ENCODE results near the gene BAIAP2. TPM values are rescaled to one million over a fixed set of nuclear protein-coding genes. Genes with fewer than 3 reads are reported as not detected.

The BAIAP2 gene
- total and polyA plus RNA-seq, 2 donors (not counting 3 experiments of a cell fraction or from before 2014, with no cell fraction given) = 12.3 to 18.6 TPM

GRCh38 chr17:81166033-81166492 lies 131.1 kb downstream of the BAIAP2 start, which contains the start of gene AATK:
Gene AATK (minus strand): TSS chr17:81166221. CDS start chr17:81165992, 229 bp downstream.
- H3K36me3 ChIP-seq (ENCODE audit: control insufficient read depth in 2 of 2, extremely low read depth in 1 of 2, insufficient read depth in 2 of 2, low read length in 2 of 2) = no peaks in the 10 kb centered on the region
- no peak within 1 kb of the TSS for H2AFZ ChIP-seq (ENCODE audit: low read depth, low read length)
- no TSS peak for BruUV-seq (replicated peaks)
- H3K9me1 ChIP-seq (replicated peaks; ENCODE audit: control insufficient read depth, extremely low read depth, insufficient read depth, low read length) = no peaks in the 10 kb centered on the region
- FAIRE-seq = no peak
- ChIA-PET CTCF (no interaction called here), POLR2A (no interaction called here)
- H3K9ac ChIP-seq (replicated peaks; ENCODE audit: extremely low read depth, insufficient read depth, low read length) = no peak within 1 kb of the TSS
- H3K4me3 ChIP-seq (replicated peaks in 1 of 3; ENCODE audit: insufficient read depth in 1 of 3, low read depth in 1 of 3, low read length in 3 of 3) = no peak within 1 kb of the TSS
- H3K4me2 ChIP-seq (ENCODE audit: insufficient read depth, low read length) = no peak within 1 kb of the TSS
- no peaks in the 10 kb centered on the region for H4K20me1 ChIP-seq (replicated peaks; ENCODE audit: control insufficient read depth, extremely low read depth, insufficient read depth, low read length)
- H3K27me3 ChIP-seq (ENCODE audit: control insufficient read depth in 2 of 2, insufficient read depth in 2 of 2, low read length in 2 of 2) = peaks cover 5 to 6% of the 10 kb centered on the region in 2 experiments
- DNase-seq (ENCODE audit: low read depth, low spot score) = no peak
- intact Hi-C loops (cut with micrococcal nuclease) = no loop called here
- dilution Hi-C loops (cut with MboI; ENCODE audit: extremely low pct_ligation_motif_present, low sequenced_read_pairs) = no loop called here
- H3K27ac ChIP-seq (ENCODE audit: insufficient read depth, low read depth, low read length) = no peak within 1 kb of the TSS
- H3K9me3 ChIP-seq (replicated peaks; ENCODE audit: control insufficient read depth, insufficient read depth, low read length) = no peaks in the 10 kb centered on the region
- H3K4me1 ChIP-seq (ENCODE audit: control insufficient read depth, extremely low read depth, insufficient read depth, low read length) = no peaks in the 10 kb centered on the region
- TF ChIP-seq MAX (IDR thresholded peaks at IDR 0.05; ENCODE audit: insufficient read depth, insufficient read length) (no peak), POLR2AphosphoS5 (IDR thresholded peaks at IDR 0.05; ENCODE audit: insufficient read depth, low read depth, low read length) (no peak), POLR2A (IDR thresholded peaks at IDR 0.05; ENCODE audit: low read depth, low read length) (no peak), FOS (IDR thresholded peaks at IDR 0.05; ENCODE audit: borderline replicate concordance, insufficient read depth, low read length) (no peak), EZH2 (IDR thresholded peaks at IDR 0.05; ENCODE audit: borderline replicate concordance, low read depth, low read length, severe bottlenecking) (no peak), JUN (IDR thresholded peaks at IDR 0.05; ENCODE audit: borderline replicate concordance, insufficient read depth, insufficient read length, low read depth) (no peak), MYC (IDR thresholded peaks at IDR 0.05; ENCODE audit: low read depth, low read length) (no peak)
- TF ChIP-seq, protein P1, sequence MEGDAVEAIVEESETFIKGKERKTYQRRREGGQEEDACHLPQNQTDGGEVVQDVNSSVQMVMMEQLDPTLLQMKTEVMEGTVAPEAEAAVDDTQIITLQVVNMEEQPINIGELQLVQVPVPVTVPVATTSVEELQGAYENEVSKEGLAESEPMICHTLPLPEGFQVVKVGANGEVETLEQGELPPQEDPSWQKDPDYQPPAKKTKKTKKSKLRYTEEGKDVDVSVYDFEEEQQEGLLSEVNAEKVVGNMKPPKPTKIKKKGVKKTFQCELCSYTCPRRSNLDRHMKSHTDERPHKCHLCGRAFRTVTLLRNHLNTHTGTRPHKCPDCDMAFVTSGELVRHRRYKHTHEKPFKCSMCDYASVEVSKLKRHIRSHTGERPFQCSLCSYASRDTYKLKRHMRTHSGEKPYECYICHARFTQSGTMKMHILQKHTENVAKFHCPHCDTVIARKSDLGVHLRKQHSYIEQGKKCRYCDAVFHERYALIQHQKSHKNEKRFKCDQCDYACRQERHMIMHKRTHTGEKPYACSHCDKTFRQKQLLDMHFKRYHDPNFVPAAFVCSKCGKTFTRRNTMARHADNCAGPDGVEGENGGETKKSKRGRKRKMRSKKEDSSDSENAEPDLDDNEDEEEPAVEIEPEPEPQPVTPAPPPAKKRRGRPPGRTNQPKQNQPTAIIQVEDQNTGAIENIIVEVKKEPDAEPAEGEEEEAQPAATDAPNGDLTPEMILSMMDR (IDR thresholded peaks at IDR 0.05; ENCODE audit: extremely low read depth in 1 of 2, insufficient read depth in 1 of 2, low read depth in 1 of 2, low read length in 2 of 2) = no peak
- no peaks in the 10 kb centered on the region for H3K79me2 ChIP-seq (ENCODE audit: control insufficient read depth, insufficient read depth, low read length)

MicroRNA genes within 50 kb of the gene (microRNA counts, 767-probe panel; counts per million panel counts)
- microRNA hsa-miR-1250 = 723 counts per million, percentile 96 among the panel's probes with 10 or more counts
- microRNA hsa-miR-338-3p = 723 counts per million, percentile 96 among the panel's probes with 10 or more counts
- microRNA hsa-miR-338-5p = 723 counts per million, percentile 96 among the panel's probes with 10 or more counts
- 723 counts per million, percentile 96 among the panel's probes with 10 or more counts for microRNA hsa-miR-657

Small RNA genes lying within 50 kb of the gene (microRNA-seq; reads per million reads assigned to microRNA genes)
- gene MIR1250 (ENCODE audit: borderline number of aligned reads, borderline replicate concordance) = not detected
- not detected for gene MIR3065 (ENCODE audit: borderline number of aligned reads, borderline replicate concordance)
- gene MIR338 (ENCODE audit: borderline number of aligned reads, borderline replicate concordance) = not detected
- not detected for gene MIR657 (ENCODE audit: borderline number of aligned reads, borderline replicate concordance)

Small RNA genes lying within 50 kb of the gene (small RNA-seq; reads per million reads assigned to genes)
- gene MIR1250 (ENCODE audit: insufficient read depth, insufficient read length, low read depth, low replicate concordance) (not detected), gene MIR3065 (ENCODE audit: insufficient read depth, insufficient read length, low read depth, low replicate concordance) (not detected), gene MIR657 (ENCODE audit: insufficient read depth, insufficient read length, low read depth, low replicate concordance) (not detected)

Other genes starting within 250 kb of the BAIAP2 start
- gene CHMP6, start 43.3 kb upstream of the BAIAP2 start, total RNA-seq = 42.5 and 42.6 TPM in 2 replicates
- gene CHMP6, start 43.3 kb upstream of the BAIAP2 start, polyA plus RNA-seq = 48.5 and 59.9 TPM in 2 replicates
- gene PVALEF, start 130.4 kb downstream of the BAIAP2 start, total RNA-seq = not detected in 2 replicates
- gene PVALEF, start 130.4 kb downstream of the BAIAP2 start, polyA plus RNA-seq = not detected in 2 replicates
- gene AATK, start 131.1 kb downstream of the BAIAP2 start, total RNA-seq = 1.00 and 1.5 TPM in 2 replicates
- 0.69 and 0.94 TPM in 2 replicates for gene AATK, start 131.1 kb downstream of the BAIAP2 start, polyA plus RNA-seq
- gene CEP131, start 187.8 kb downstream of the BAIAP2 start, total RNA-seq = 17.9 and 19.7 TPM in 2 replicates
- 5.1 and 5.3 TPM in 2 replicates for gene CEP131, start 187.8 kb downstream of the BAIAP2 start, polyA plus RNA-seq
- gene TEPSIN, start 203.9 kb downstream of the BAIAP2 start, total RNA-seq = 35.6 and 41.6 TPM in 2 replicates
- gene TEPSIN, start 203.9 kb downstream of the BAIAP2 start, polyA plus RNA-seq = 45.3 and 55.4 TPM in 2 replicates
- 61.5 and 69.9 TPM in 2 replicates for gene NDUFAF8, start 204.2 kb downstream of the BAIAP2 start, total RNA-seq
- gene NDUFAF8, start 204.2 kb downstream of the BAIAP2 start, polyA plus RNA-seq = 76.2 and 83.9 TPM in 2 replicates

All from endothelial cell of umbilical vein (primary cell).